GM19397 (cell line): Measurements from ENCODE around the gene SBF2.
"Not testable (repeated sequence)": the region's sequence is repeated elsewhere in the genome, so short reads cannot be mapped to it uniquely, and the experiment has no call there.

Experiments
- ATAC-seq: cut with Tn5 transposase; IDR thresholded peaks from one replicate; pipeline ENCODE4 v1.9.1; 2021; ENCODE audit warnings: mild to moderate bottlenecking, moderate library complexity; ENCODE audit not compliant: unreplicated experiment

The SBF2 gene

GRCh38 chr11:10122326-10123197 is 171.5 kb downstream of the SBF2 start:
- ATAC-seq, result no peak

- ATAC-seq, result no peak
These were observed 175.2 kb downstream of the SBF2 start for GRCh38 chr11:10118865-10119264.

- ATAC-seq, result no peak
These were observed 176.2 kb downstream of the SBF2 start for GRCh38 chr11:10117709-10118351.

GRCh38 chr11:10116588-10116987 is 177.4 kb downstream of the SBF2 start:
- no peak for ATAC-seq

GRCh38 chr11:10114593-10115404 is 179.2 kb downstream of the SBF2 start:
- no peak for ATAC-seq

GRCh38 chr11:10113852-10114251 is 180.2 kb downstream of the SBF2 start:
- no peak for ATAC-seq

GRCh38 chr11:10109806-10110205 is 184.2 kb downstream of the SBF2 start:
- no peak for ATAC-seq

- no peak for ATAC-seq
These were observed 184.9 kb downstream of the SBF2 start for GRCh38 chr11:10108915-10109680.

- no peak for ATAC-seq
These were observed 186.5 kb downstream of the SBF2 start for GRCh38 chr11:10107497-10107896.

GRCh38 chr11:10097615-10098014 is 196.4 kb downstream of the SBF2 start:
- ATAC-seq, result no peak

- no peak for ATAC-seq
These were observed 197.0 kb downstream of the SBF2 start for GRCh38 chr11:10096987-10097386.

GRCh38 chr11:10095412-10096208 is 198.4 kb downstream of the SBF2 start:
- no peak for ATAC-seq

GRCh38 chr11:10092426-10092825 is 201.6 kb downstream of the SBF2 start:
- ATAC-seq, result no peak

- ATAC-seq, result no peak
These were observed 202.5 kb downstream of the SBF2 start for GRCh38 chr11:10091314-10092045.

GRCh38 chr11:10087923-10088225 is 206.1 kb downstream of the SBF2 start:
- not testable (repeated sequence) for ATAC-seq

- no peak for ATAC-seq
These were observed 206.7 kb downstream of the SBF2 start for GRCh38 chr11:10087186-10087922.

- ATAC-seq, result no peak
These were observed 213.9 kb downstream of the SBF2 start for GRCh38 chr11:10080138-10080537.

- ATAC-seq, result no peak
These were observed 217.4 kb downstream of the SBF2 start for GRCh38 chr11:10076458-10077141.
